MCF 10A (cell line): ENCODE data around the gene AIG1. TPM values are rescaled to one million over a fixed set of nuclear protein-coding genes. Genes with fewer than 3 reads are reported as not detected.

Experiments used
- BruUV-seq: library from RNA; stranded (reverse); fragments of 400-500 nt; replicated peaks from 2 replicates; lab custom pipeline; 2021; lab: Mats Ljungman, UMichigan
- CTCF ChIA-PET: fragments of 300-600 bp; sonication (Branson Sonifier 250); formaldehyde crosslinking; extraction: SDS; loops from one replicate; lab custom pipeline; 2021; ENCODE audit warnings: antibody characterized with exemption, inconsistent platforms; lab: Yijun Ruan, JAX
- POLR2A ChIA-PET: fragments of 300-600, 350-650 bp; sonication (Branson Sonifier 250); formaldehyde crosslinking; extraction: SDS; loops from one replicate; lab custom pipeline; 2020; ENCODE audit warnings: antibody characterized with exemption, inconsistent platforms; lab: Yijun Ruan, JAX
- DNase-seq: peaks from one replicate; pipeline ENCODE4 v3.0.0-alpha.2; 2018; ENCODE audit not compliant: unreplicated experiment
- H3K27ac Mint-ChIP-seq: one replicate; pipeline ENCODE4 v1.8.0; 2022; ENCODE audit warnings: mild to moderate bottlenecking, low read depth, mixed read lengths; ENCODE audit not compliant: unreplicated experiment
- H3K27me3 Mint-ChIP-seq: one replicate; pipeline ENCODE4 v1.8.0; 2022; ENCODE audit warnings: mixed read lengths; ENCODE audit not compliant: insufficient read depth, unreplicated experiment
- H3K36me3 Mint-ChIP-seq: one replicate; pipeline ENCODE4 v1.8.0; 2022; ENCODE audit warnings: mild to moderate bottlenecking, moderate library complexity, mixed read lengths; ENCODE audit not compliant: insufficient read depth, unreplicated experiment
- H3K4me1 Mint-ChIP-seq: one replicate; pipeline ENCODE4 v1.8.0; 2022; ENCODE audit warnings: mixed read lengths; ENCODE audit not compliant: insufficient read depth, unreplicated experiment
- H3K4me3 Mint-ChIP-seq: one replicate; pipeline ENCODE4 v1.8.0; 2022; ENCODE audit warnings: mild to moderate bottlenecking, moderate library complexity, mixed read lengths; ENCODE audit not compliant: unreplicated experiment
- H3K9me3 Mint-ChIP-seq: one replicate; pipeline ENCODE4 v1.8.0; 2022; ENCODE audit warnings: mixed read lengths; ENCODE audit not compliant: unreplicated experiment
- intact Hi-C: fragments of 100-400 bp; cut with micrococcal nuclease; formaldehyde crosslinking; loops from 2 replicates; pipeline ENCODE4 v1.14.1; 2022
- total RNA-seq: library from RNA; stranded (reverse); gene quantifications from 2 replicates; pipeline ENCODE4 v1.2.3, GENCODE V29; 2022
- TF ChIP-seq, protein P1 (sequence below): fragments of 200-600 bp; IDR thresholded peaks from one replicate; pipeline ENCODE4 v1.8.0; 2022; ENCODE audit warnings: antibody characterized with exemption, mild to moderate bottlenecking; ENCODE audit not compliant: unreplicated experiment

AIG1 gene
- total RNA-seq, 1 experiment from 2014 or later, result 106 TPM

DNA sequence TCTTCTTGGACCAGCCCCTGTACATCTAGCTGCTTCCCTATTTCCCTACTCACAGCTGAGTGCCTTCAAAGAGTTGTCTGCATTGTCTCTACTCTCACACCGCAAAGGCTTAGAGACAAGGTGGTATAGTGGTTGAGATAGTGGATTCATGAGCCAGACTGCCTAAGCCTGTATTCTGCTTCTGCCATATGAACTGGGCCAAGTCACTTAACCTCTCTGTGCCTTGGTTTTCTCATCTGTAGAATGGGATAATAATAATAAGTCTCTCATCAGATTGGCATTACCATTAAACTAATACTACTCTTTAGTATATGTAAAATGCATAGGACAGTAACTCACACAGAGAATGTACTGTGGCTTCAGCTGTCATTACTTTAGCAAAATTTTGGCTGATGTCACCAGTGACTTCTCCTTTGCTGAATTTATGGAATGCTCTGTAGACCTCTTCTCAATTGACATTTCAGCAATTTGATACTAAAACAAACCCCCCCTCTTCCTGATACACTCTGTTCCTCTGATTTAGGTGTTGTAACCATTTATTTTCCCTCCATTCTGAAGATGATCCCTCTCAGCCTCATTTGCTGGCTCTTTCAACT is 233.7 kb downstream of the AIG1 start:
- H3K4me3 Mint-ChIP-seq, result no peak overlapping the region
- no peaks in the 10 kb centered on the region for H3K4me1 Mint-ChIP-seq
- H3K27me3 Mint-ChIP-seq, result no peaks in the 10 kb centered on the region
- no peak overlapping the region for H3K27ac Mint-ChIP-seq
- intact Hi-C loops, result no loop called here
- ChIA-PET CTCF (interaction anchor here (1.5 kb wide), 1 partner anchor 22 kb away, joined by 4 read pairs; no protein-coding TSS in a partner anchor), POLR2A (no interaction called here)
- H3K9me3 Mint-ChIP-seq, result no peaks in the 10 kb centered on the region
- DNase-seq, result no peak
- no TSS peak for BruUV-seq
- peaks cover 10% of the 10 kb centered on the region for H3K36me3 Mint-ChIP-seq
- TF ChIP-seq, protein P1, sequence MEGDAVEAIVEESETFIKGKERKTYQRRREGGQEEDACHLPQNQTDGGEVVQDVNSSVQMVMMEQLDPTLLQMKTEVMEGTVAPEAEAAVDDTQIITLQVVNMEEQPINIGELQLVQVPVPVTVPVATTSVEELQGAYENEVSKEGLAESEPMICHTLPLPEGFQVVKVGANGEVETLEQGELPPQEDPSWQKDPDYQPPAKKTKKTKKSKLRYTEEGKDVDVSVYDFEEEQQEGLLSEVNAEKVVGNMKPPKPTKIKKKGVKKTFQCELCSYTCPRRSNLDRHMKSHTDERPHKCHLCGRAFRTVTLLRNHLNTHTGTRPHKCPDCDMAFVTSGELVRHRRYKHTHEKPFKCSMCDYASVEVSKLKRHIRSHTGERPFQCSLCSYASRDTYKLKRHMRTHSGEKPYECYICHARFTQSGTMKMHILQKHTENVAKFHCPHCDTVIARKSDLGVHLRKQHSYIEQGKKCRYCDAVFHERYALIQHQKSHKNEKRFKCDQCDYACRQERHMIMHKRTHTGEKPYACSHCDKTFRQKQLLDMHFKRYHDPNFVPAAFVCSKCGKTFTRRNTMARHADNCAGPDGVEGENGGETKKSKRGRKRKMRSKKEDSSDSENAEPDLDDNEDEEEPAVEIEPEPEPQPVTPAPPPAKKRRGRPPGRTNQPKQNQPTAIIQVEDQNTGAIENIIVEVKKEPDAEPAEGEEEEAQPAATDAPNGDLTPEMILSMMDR, result no peak

DNA sequence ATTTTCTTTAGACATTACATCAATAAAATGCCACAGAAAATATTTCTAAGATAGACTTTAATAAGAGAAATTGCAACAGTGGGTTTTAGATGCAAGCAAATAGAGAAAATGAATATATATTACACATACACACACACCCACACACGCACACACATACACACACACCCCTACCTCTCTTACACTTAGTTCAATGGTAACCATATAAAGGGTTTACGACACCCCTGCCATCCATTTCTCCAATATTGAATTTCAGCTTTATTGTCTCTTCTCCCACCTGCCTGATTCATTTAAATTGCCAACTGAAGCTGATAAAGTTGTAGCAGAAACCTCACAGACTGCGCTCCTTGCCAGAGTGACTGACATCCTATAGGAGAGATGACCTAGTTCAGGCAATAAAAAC is 235.2 kb downstream of the AIG1 start:
- Mint-ChIP-seq H3K9me3 (no peaks in the 10 kb centered on the region), H3K27me3 (no peaks in the 10 kb centered on the region), H3K27ac (no peak overlapping the region), H3K4me1 (no peaks in the 10 kb centered on the region), H3K36me3 (peaks cover 10% of the 10 kb centered on the region), H3K4me3 (no peak overlapping the region)
- intact Hi-C loops, result no loop called here
- BruUV-seq, result no TSS peak
- CTCF ChIA-PET, result interaction anchor here (1.5 kb wide), 1 partner anchor 21 kb away, joined by 4 read pairs; no protein-coding TSS in a partner anchor
- DNase-seq, result no peak
- TF ChIP-seq, protein P1, result no peak
- POLR2A ChIA-PET, result interaction anchor here (1.9 kb wide), 1 partner anchor 28 kb away, joined by 5 read pairs; no protein-coding TSS in a partner anchor

DNA sequence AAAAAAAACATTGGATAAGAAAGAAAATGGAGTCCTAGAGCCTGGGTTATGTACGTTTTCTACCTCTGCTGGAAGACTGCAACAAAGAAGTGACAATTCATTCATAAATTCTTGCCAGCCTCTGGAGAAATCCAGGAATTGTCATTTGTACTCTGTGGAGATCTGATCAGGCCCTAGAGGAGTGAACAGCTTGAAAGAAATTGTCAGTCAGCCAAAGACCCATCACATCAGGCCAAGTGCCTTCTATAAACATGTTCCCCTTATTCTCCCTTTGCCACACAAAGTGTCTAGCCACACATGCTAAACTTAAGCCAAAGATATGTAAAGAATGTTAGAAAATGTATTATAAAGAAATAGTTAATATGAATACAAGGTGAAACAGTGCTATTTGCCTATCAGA is 237.4 kb downstream of the AIG1 start:
- Mint-ChIP-seq H3K27me3 (no peaks in the 10 kb centered on the region), H3K4me3 (no peak overlapping the region), H3K9me3 (no peaks in the 10 kb centered on the region), H3K4me1 (no peaks in the 10 kb centered on the region), H3K36me3 (peaks cover 13% of the 10 kb centered on the region), H3K27ac (peak overlapping the region; percentile 41)
- BruUV-seq, result no TSS peak
- TF ChIP-seq, protein P1, result no peak
- DNase-seq, result no peak
- CTCF ChIA-PET, result no interaction called here
- intact Hi-C loops, result no loop called here
- POLR2A ChIA-PET, result no interaction called here

DNA sequence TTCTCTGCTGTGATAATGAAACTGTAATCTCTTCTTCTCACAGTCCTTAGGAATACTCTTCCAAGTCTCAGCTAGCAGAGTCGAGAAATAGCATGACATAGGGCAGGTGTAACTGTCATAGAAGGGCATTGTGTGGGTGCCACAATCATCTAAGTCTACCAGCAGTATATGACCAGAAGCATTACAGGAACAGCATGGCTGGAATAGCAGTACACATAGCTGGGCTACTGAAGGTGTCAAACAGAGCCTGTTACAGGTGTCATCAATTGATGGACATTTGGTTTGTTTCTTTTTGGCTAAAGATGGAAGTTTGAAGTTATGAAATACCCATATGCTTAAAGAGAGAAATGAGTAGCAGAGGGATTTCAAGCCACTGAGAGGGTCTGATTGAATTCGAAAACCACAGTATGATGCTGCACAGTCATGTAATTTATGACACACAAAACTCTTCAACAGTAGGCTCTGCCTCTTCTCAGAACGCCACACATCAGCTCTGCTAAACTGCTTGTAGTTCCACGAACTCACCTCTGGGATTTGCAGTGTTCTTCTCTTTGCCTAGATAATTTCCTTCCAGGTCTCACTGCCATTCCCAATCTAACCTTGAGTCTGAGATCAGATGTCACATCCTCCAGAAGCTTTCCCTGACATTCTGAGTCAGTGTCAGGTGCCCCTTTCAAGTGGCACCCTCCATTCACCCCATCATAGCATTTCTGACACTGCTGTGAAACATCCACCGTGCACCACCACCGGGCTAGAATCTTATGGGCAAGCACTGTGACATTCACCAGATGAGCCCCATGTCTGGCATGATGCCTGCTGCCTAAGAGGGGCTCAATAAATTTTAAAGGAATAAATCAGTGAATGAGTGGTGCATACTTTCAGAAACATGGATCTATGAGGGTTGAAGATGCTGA is 238.8 kb downstream of the AIG1 start:
- no peak for DNase-seq
- ChIA-PET CTCF (interaction anchor here (0.6 kb wide), 2 partner anchors 9 to 74 kb away, joined by 3 read pairs; no protein-coding TSS in a partner anchor), POLR2A (interaction anchor here (1.0 kb wide), 1 partner anchor 20 kb away, joined by 3 read pairs; no protein-coding TSS in a partner anchor)
- H3K4me1 Mint-ChIP-seq, result no peaks in the 10 kb centered on the region
- no peaks in the 10 kb centered on the region for H3K27me3 Mint-ChIP-seq
- H3K36me3 Mint-ChIP-seq, result peaks cover 13% of the 10 kb centered on the region
- H3K4me3 Mint-ChIP-seq, result no peak overlapping the region
- BruUV-seq, result no TSS peak
- intact Hi-C loops, result no loop called here
- no peak overlapping the region for H3K27ac Mint-ChIP-seq
- TF ChIP-seq, protein P1, result no peak
- no peaks in the 10 kb centered on the region for H3K9me3 Mint-ChIP-seq
